PC-9 (cell line): ENCODE data around the gene OR2T10. TPM values are rescaled to one million over a fixed set of nuclear protein-coding genes. Genes with fewer than 3 reads are reported as not detected.
"Not testable (repeated sequence)": the region's sequence is repeated elsewhere in the genome, so short reads cannot be mapped to it uniquely, and the experiment has no call there.

ENCODE experiments used
- BruUV-seq: library from RNA; stranded (reverse); fragments of 400-500 nt; replicated peaks from 2 replicates; lab custom pipeline; 2021; lab: Mats Ljungman, UMichigan
- CTCF ChIA-PET: fragments of 300-600 bp; sonication (Branson Sonifier 250); formaldehyde crosslinking; loops from one replicate; lab custom pipeline; 2022; ENCODE audit warnings: antibody characterized with exemption; lab: Charles Lee
- POLR2A ChIA-PET: fragments of 300-600 bp; sonication (Branson Sonifier 250); formaldehyde crosslinking; loops from one replicate; lab custom pipeline; 2022; ENCODE audit warnings: antibody characterized with exemption; ENCODE audit not compliant: unreplicated experiment; lab: Charles Lee
- DNase-seq, 2 experiments: peaks; one replicate each; pipeline versions ENCODE4 v3.0.0 to v3.0.0-alpha.2; 2015 to 2022; ENCODE audit warnings: mixed read lengths in 1 of 2
- H2AFZ ChIP-seq: fragments of 200-600 bp; sonication (generic); 2 replicates; pipeline ENCODE4 v1.8.1; 2017; ENCODE audit warnings: antibody characterized with exemption
- H3F3A ChIP-seq: fragments of 200-600 bp; sonication (generic); 2 replicates; pipeline ENCODE4 v1.8.1; 2017; ENCODE audit warnings: antibody characterized with exemption, mild to moderate bottlenecking, low read depth; ENCODE audit not compliant: insufficient read depth
- H3K27ac ChIP-seq: fragments of 200-600 bp; sonication (generic); 2 replicates; pipeline ENCODE4 v1.6.1; 2016; ENCODE audit warnings: mixed run types
- H3K27me3 ChIP-seq: fragments of 200-600 bp; sonication (generic); 2 replicates; pipeline ENCODE4 v1.6.1; 2016; ENCODE audit warnings: low read depth, mixed run types; ENCODE audit not compliant: insufficient read depth
- H3K36me3 ChIP-seq: fragments of 200-600 bp; sonication (generic); 2 replicates; pipeline ENCODE4 v1.6.1; 2016; ENCODE audit warnings: low read depth, mixed run types
- H3K4me1 ChIP-seq: fragments of 200-600 bp; sonication (generic); replicated peaks from 2 replicates; pipeline ENCODE4 v1.6.1; 2016; ENCODE audit warnings: mixed run types; ENCODE audit not compliant: insufficient read depth
- H3K4me2 ChIP-seq: fragments of 200-600 bp; sonication (generic); 2 replicates; pipeline ENCODE4 v1.6.1; 2017; ENCODE audit warnings: mixed run types
- H3K4me3 ChIP-seq: fragments of 200-600 bp; sonication (generic); 2 replicates; pipeline ENCODE4 v1.6.1; 2016; ENCODE audit warnings: mixed run types
- H3K79me2 ChIP-seq: fragments of 200-600 bp; sonication (generic); 2 replicates; pipeline ENCODE4 v1.6.1; 2017; ENCODE audit warnings: low read depth, mixed run types
- H3K9me2 ChIP-seq: fragments of 200-600 bp; sonication (generic); 2 replicates; pipeline ENCODE4 v1.8.1; 2017; ENCODE audit warnings: mild to moderate bottlenecking; ENCODE audit not compliant: insufficient read depth
- H3K9me3 ChIP-seq: fragments of 200-600 bp; sonication (generic); 2 replicates; pipeline ENCODE4 v1.8.1; 2016; ENCODE audit warnings: low read depth; ENCODE audit not compliant: insufficient read depth
- H4K20me1 ChIP-seq: fragments of 200-600 bp; sonication (generic); 2 replicates; pipeline ENCODE4 v1.8.1; 2017; ENCODE audit not compliant: insufficient read depth
- intact Hi-C: fragments of 100-400 bp; cut with micrococcal nuclease; formaldehyde crosslinking; loops from one replicate; pipeline ENCODE4 v1.10.0; 2022; ENCODE audit not compliant: unreplicated experiment
- total RNA-seq: library from RNA; stranded (reverse); gene quantifications from 2 replicates; pipeline ENCODE4 v1.2.3, GENCODE V29; 2021

The OR2T10 gene
- total RNA-seq, 1 experiment from 2014 or later: not detected

- H3K4me3 ChIP-seq, H3F3A ChIP-seq, CTCF ChIA-PET, H3K4me1 ChIP-seq, H3K27ac ChIP-seq, H3K9me3 ChIP-seq, H3K9me2 ChIP-seq, BruUV-seq, H4K20me1 ChIP-seq, POLR2A ChIA-PET, H2AFZ ChIP-seq, H3K4me2 ChIP-seq, H3K36me3 ChIP-seq, DNase-seq, H3K27me3 ChIP-seq, H3K79me2 ChIP-seq, intact Hi-C loops: not testable (repeated sequence)
Measured at GRCh38 chr1:248572049-248572448, 25.5 kb downstream of the OR2T10 start.

GRCh38 chr1:248570811-248571210 is 26.7 kb downstream of the OR2T10 start:
- POLR2A ChIA-PET, intact Hi-C loops, H3K27ac ChIP-seq, CTCF ChIA-PET, DNase-seq, H3K36me3 ChIP-seq, BruUV-seq, H3K9me2 ChIP-seq, H3K4me3 ChIP-seq, H3K9me3 ChIP-seq, H4K20me1 ChIP-seq, H3K4me2 ChIP-seq, H2AFZ ChIP-seq, H3K79me2 ChIP-seq, H3F3A ChIP-seq, H3K27me3 ChIP-seq, H3K4me1 ChIP-seq: not testable (repeated sequence)

GRCh38 chr1:248569049-248569448 is 28.5 kb downstream of the OR2T10 start:
- H3K27me3 ChIP-seq, H3F3A ChIP-seq, H3K79me2 ChIP-seq, BruUV-seq, intact Hi-C loops, DNase-seq, H2AFZ ChIP-seq, CTCF ChIA-PET, H3K9me3 ChIP-seq, H4K20me1 ChIP-seq, H3K4me2 ChIP-seq, POLR2A ChIA-PET, H3K27ac ChIP-seq, H3K36me3 ChIP-seq, H3K4me3 ChIP-seq, H3K9me2 ChIP-seq, H3K4me1 ChIP-seq: not testable (repeated sequence)

- H3K4me1 ChIP-seq, H3K4me3 ChIP-seq, H3K79me2 ChIP-seq, H3K36me3 ChIP-seq, POLR2A ChIA-PET, H3K4me2 ChIP-seq, intact Hi-C loops, H3F3A ChIP-seq, H3K27me3 ChIP-seq, H2AFZ ChIP-seq, H3K9me2 ChIP-seq, BruUV-seq, DNase-seq, H3K9me3 ChIP-seq, H3K27ac ChIP-seq, H4K20me1 ChIP-seq: not testable (repeated sequence)
- CTCF ChIA-PET: interaction anchor here (0.6 kb wide), 1 partner anchor 10 kb away, joined by 9 read pairs; no protein-coding TSS in a partner anchor
Measured at GRCh38 chr1:248565530-248566373, 31.7 kb downstream of the OR2T10 start.

GRCh38 chr1:248562672-248563071 is 34.8 kb downstream of the OR2T10 start, which contains the start of gene OR2T29:
Gene OR2T29, minus strand, starts transcription at chr1:248562772. Its CDS starts 3,281 bp downstream, at chr1:248559491.
- POLR2A ChIA-PET: not testable (repeated sequence)

GRCh38 chr1:248551027-248551426 is 46.5 kb downstream of the OR2T10 start:
- H3K27ac ChIP-seq, H3F3A ChIP-seq, POLR2A ChIA-PET, H3K36me3 ChIP-seq, H3K79me2 ChIP-seq, H3K27me3 ChIP-seq, CTCF ChIA-PET, H3K9me3 ChIP-seq, H4K20me1 ChIP-seq, H2AFZ ChIP-seq, DNase-seq, BruUV-seq, intact Hi-C loops, H3K4me3 ChIP-seq, H3K4me2 ChIP-seq, H3K4me1 ChIP-seq, H3K9me2 ChIP-seq: not testable (repeated sequence)

More at GRCh38 chr1:248562672-248563071, 34.8 kb downstream of the OR2T10 start, which contains the start of gene OR2T29:
- H3F3A ChIP-seq, H3K4me2 ChIP-seq, H3K4me1 ChIP-seq, H3K9me3 ChIP-seq, H4K20me1 ChIP-seq, H2AFZ ChIP-seq, H3K79me2 ChIP-seq, H3K27me3 ChIP-seq, H3K9me2 ChIP-seq, CTCF ChIA-PET, H3K4me3 ChIP-seq, DNase-seq, BruUV-seq, H3K36me3 ChIP-seq, H3K27ac ChIP-seq, intact Hi-C loops: not testable (repeated sequence)

- BruUV-seq, H3K27me3 ChIP-seq, H3K36me3 ChIP-seq, H3K27ac ChIP-seq, POLR2A ChIA-PET, H3K9me2 ChIP-seq, H3K4me1 ChIP-seq, H3K9me3 ChIP-seq, H3F3A ChIP-seq, CTCF ChIA-PET, H3K4me3 ChIP-seq, DNase-seq, H3K79me2 ChIP-seq, intact Hi-C loops, H3K4me2 ChIP-seq, H4K20me1 ChIP-seq, H2AFZ ChIP-seq: not testable (repeated sequence)
Measured at GRCh38 chr1:248547383-248547782, 50.1 kb downstream of the OR2T10 start.
